Left ventricle myocardium inferior (tissue), 1 donor: ENCODE data around the gene ZIC5. TPM values are rescaled to one million over a fixed set of nuclear protein-coding genes. Genes with fewer than 3 reads are reported as not detected.

ENCODE experiments used
- DNase-seq: peaks from one replicate; pipeline ENCODE4 v3.0.0-alpha.2; 2020
- H3K27ac ChIP-seq: fragments of 200-600 bp; replicated peaks from 2 replicates; pipeline ENCODE4 v1.8.0; 2021
- H3K27me3 ChIP-seq: fragments of 200-600 bp; 2 replicates; pipeline ENCODE4 v1.8.0; 2021; ENCODE audit warnings: low read depth
- H3K36me3 ChIP-seq: fragments of 200-600 bp; 2 replicates; pipeline ENCODE4 v1.8.0; 2021
- H3K4me1 ChIP-seq: fragments of 200-600 bp; 2 replicates; pipeline ENCODE4 v1.8.0; 2021
- H3K4me3 ChIP-seq: fragments of 200-600 bp; 2 replicates; pipeline ENCODE4 v1.8.0; 2021; ENCODE audit warnings: mild to moderate bottlenecking, moderate library complexity
- H3K9me3 ChIP-seq: fragments of 200-600 bp; replicated peaks from 2 replicates; pipeline ENCODE4 v1.8.0; 2021
- intact Hi-C: fragments of 100-400 bp; cut with micrococcal nuclease; formaldehyde crosslinking; loops from one replicate; pipeline ENCODE4 v1.11.0; 2022
- total RNA-seq: library from RNA; stranded (reverse); fragmentation: NEBNext Ultra II Directional; extraction: Animal tissue kit (Norgen Biotek cat#: 25700); gene quantifications from one replicate; pipeline ENCODE4 v1.2.1, GENCODE V29; 2021
- TF ChIP-seq, protein P1 (sequence below): fragments of 200-600 bp; IDR thresholded peaks from 2 replicates; pipeline ENCODE4 v1.8.0; 2021; ENCODE audit warnings: antibody characterized with exemption, mild to moderate bottlenecking, borderline replicate concordance
- donor health status: DM: no; HTN: yes; CAD: no; lungs with severe emphysema.

Gene ZIC5
- total RNA-seq, 1 donor from 2014 or later = not detected

DNA sequence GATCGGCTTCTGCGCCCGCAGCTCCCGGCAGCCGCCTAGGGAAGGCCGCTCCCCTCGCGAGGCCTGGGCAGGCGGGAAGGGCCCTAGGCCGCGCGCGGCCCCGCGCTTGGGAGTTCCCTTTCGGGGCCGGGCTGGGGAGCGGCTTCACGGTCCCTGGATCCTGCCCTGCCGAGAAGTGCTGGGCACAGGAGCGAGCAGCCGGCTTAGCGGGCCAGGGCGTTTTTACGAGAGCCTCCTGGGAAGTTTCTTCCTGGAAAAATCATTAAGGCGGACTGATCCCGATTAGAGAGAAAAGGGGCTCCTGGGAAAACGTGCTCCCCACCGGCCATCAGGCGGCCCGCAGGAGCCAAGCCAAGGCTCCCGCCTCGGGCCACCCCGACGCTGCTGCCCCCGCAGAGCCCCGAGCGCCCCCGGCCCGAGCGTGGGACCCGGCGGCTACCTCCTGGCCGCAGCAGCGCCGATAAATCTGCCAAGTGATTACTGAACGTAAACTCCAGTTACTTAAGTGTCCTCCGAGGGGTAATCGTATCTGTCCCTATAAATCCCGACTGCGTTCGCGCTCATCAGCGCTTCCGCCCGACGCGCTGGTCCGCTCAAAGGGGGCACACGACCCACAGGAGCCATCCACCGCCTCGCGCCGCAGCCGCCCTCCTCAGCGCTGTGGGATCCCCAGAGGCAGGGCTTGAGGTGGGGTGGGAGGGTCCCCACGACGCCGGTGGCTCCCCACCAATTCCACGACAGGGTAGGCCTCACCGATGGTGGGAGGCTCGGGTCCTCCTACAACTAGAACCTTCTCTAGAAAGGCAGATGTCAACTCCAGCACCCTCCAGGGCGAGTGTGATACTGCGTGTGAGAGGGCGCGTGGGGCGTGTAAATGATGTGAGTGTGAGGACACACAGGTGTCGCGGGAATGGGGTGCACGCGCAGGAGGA, 2.8 kb downstream of the ZIC5 start:
- DNase-seq = no peak
- Histone ChIP-seq H3K4me1 (peaks cover 38% of the 10 kb centered on the region), H3K9me3 (no peaks in the 10 kb centered on the region), H3K27me3 (peaks cover 98% of the 10 kb centered on the region), H3K4me3 (peak overlapping the region; percentile 58), H3K27ac (no peak overlapping the region), H3K36me3 (no peaks in the 10 kb centered on the region)
- TF ChIP-seq, protein P1, sequence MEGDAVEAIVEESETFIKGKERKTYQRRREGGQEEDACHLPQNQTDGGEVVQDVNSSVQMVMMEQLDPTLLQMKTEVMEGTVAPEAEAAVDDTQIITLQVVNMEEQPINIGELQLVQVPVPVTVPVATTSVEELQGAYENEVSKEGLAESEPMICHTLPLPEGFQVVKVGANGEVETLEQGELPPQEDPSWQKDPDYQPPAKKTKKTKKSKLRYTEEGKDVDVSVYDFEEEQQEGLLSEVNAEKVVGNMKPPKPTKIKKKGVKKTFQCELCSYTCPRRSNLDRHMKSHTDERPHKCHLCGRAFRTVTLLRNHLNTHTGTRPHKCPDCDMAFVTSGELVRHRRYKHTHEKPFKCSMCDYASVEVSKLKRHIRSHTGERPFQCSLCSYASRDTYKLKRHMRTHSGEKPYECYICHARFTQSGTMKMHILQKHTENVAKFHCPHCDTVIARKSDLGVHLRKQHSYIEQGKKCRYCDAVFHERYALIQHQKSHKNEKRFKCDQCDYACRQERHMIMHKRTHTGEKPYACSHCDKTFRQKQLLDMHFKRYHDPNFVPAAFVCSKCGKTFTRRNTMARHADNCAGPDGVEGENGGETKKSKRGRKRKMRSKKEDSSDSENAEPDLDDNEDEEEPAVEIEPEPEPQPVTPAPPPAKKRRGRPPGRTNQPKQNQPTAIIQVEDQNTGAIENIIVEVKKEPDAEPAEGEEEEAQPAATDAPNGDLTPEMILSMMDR = no peak
- intact Hi-C loops = no loop called here

GRCh38 chr13:99967869-99968520, 3.6 kb downstream of the ZIC5 start:
- intact Hi-C loops = no loop called here
- Histone ChIP-seq H3K27me3 (peaks cover 98% of the 10 kb centered on the region), H3K27ac (no peak overlapping the region), H3K9me3 (no peaks in the 10 kb centered on the region), H3K4me3 (peak overlapping the region; percentile 58), H3K4me1 (peaks cover 38% of the 10 kb centered on the region), H3K36me3 (no peaks in the 10 kb centered on the region)
- TF ChIP-seq, protein P1 = no peak
- no peak for DNase-seq

DNA sequence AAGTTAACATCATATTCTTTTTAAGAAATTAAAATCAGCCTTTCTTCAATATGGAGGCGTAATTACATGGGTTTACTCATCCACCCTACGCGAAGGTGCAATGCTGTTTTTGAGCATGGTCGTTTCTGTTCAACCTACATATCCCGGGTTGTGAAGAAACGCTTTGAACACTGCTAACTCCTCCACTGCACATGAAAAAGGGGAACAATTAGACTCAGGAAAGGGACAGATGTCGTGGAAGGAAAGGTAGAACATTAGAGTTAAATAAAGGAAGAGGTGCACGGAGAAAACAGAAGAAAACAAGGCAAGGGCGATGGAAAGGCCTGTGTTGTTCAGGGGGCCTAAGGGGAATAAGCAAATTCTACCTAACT, 4.1 kb downstream of the ZIC5 start:
- Histone ChIP-seq H3K36me3 (no peaks in the 10 kb centered on the region), H3K4me1 (peaks cover 38% of the 10 kb centered on the region), H3K27me3 (peaks cover 98% of the 10 kb centered on the region), H3K4me3 (no peak overlapping the region), H3K27ac (no peak overlapping the region), H3K9me3 (no peaks in the 10 kb centered on the region)
- no peak for DNase-seq
- intact Hi-C loops = no loop called here
- TF ChIP-seq, protein P1 = no peak

DNA sequence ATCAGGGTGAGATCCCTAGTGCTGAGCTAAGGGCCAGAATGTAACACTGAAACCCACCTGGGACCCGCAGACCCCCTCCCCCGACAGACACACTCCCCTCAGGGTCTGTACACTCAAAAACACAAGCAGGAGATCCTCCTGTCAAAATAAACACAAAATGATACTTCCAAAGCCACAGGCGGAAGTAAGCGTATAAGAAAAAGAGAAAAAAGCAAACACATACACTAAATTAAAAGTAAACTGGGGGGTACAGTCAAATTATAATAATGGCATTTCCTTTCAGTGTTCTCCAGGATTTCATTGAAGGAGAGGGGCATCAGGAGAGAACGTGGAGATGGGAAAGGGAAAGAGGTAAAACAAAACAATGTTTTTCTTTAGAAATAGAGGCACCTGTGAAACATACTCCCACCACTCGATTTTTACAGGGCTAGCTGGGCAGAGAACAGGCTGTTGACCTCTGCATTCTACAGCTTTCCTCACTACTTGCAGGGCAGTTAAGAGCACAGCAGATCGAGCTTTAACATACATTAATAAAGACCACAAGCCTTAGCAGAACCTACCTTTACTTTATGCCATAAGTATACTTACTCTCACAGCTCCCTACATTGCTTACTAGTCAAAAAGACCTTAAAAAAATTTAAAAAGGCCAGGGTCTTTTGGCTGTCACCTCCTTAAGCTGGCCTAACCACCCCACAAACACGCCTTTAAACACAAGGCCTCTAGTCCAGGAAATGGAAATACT, 5.3 kb downstream of the ZIC5 start:
- intact Hi-C loops = no loop called here
- H3K27ac ChIP-seq = no peak overlapping the region
- H3K27me3 ChIP-seq = peaks cover 98% of the 10 kb centered on the region
- TF ChIP-seq, protein P1 = no peak
- no peak overlapping the region for H3K4me3 ChIP-seq
- peaks cover 30% of the 10 kb centered on the region for H3K4me1 ChIP-seq
- no peaks in the 10 kb centered on the region for H3K9me3 ChIP-seq
- DNase-seq = no peak
- H3K36me3 ChIP-seq = no peaks in the 10 kb centered on the region

DNA sequence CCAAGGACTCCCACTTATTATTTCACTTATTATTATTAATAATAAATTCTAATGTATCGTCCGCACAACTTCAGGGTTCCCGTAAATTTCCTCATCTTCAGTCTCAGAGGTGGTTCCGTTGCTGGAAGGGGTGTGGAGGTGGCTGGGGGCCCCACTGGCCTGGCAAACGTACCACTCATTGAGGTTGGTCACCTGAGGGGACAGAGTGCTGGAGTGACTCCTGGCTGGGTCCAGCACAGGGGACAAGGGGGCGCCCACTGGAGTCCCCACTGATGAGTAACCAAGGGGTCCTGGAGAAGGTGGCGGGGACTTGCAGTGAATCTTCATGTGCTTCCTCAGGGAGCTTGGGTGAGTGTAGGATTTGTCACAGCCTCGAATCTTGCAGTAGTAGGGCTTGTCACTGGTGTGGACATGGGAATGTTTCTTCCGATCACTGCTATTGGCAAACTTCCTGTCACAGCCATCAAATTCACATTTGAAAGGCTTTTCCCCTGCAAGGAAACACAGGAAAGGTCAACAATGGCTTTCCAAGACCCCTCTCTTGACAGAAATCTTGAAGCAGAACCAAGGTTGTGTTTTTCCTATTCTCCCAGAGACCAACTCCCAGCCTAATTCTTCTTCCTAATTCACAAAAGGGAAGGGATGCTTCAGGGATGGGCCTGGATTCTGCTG, 6.1 kb downstream of the ZIC5 start:
- TF ChIP-seq, protein P1 = no peak
- no peak for DNase-seq
- no peaks in the 10 kb centered on the region for H3K9me3 ChIP-seq
- no peaks in the 10 kb centered on the region for H3K36me3 ChIP-seq
- H3K27ac ChIP-seq = no peak overlapping the region
- H3K27me3 ChIP-seq = peaks cover 98% of the 10 kb centered on the region
- intact Hi-C loops = no loop called here
- no peak overlapping the region for H3K4me3 ChIP-seq
- H3K4me1 ChIP-seq = peaks cover 24% of the 10 kb centered on the region
